ENCODE measurements around the gene DHX34. TPM values are rescaled to one million over a fixed set of nuclear protein-coding genes. Genes with fewer than 3 reads are reported as not detected.
"Not testable (repeated sequence)": the region's sequence is repeated elsewhere in the genome, so short reads cannot be mapped to it uniquely, and the experiment has no call there.

DHX34 gene
- total and polyA plus RNA-seq, 4 experiments from 2014 or later: 1.7 to 27.3 (median 17.0) TPM

DNA sequence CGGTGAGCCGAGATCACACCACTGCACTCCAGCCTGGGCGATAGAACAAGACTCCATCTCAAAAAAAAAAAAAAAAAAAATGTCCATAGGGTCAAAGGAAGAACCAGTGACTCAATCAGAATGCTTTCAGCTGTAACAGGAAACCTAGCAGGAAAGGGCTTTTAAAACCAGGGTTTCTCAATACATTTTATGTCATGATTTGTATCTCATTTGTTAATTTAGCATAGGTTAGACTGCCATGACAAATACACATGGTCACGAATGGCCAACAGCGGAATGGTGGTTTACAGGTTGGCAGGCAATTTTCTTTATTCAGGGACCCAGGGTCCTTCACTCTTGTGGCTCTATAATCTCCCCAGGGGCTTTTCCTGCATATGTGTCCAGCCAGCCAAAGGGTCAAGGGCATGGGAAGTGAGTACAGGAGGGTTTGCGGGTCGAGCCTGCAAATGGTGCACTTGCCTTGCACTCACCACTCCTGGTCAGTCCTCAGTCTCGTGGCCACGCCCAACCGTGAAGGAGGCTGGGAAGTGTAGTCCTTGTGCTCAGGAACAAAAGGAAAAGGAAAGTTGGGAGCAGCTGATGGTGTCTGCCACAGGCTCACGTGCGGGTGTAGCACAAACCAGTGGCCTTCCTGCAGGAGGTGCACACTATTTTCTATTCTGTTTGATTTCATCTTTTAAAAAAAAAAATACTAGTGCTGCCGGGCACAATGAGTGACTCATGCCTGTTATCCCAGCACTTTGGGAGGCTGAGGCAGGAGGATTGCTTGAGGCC, 14.8 kb downstream of the DHX34 start:
- no peak for DNase-seq
- H3K36me3 ChIP-seq (ENCODE audit: insufficient read depth, low read length): peaks cover 48% of the 10 kb centered on the region
- no peaks in the 10 kb centered on the region for H3K9me3 ChIP-seq (ENCODE audit: control insufficient read depth in 1 of 2, low read length in 2 of 2)
- intact Hi-C loops (cut with micrococcal nuclease): no loop called here
- POLR2A ChIA-PET (ENCODE audit: partially characterized antibody): no interaction called here
- H3K27me3 Mint-ChIP-seq: no peaks in the 10 kb centered on the region
- H3K4me1 Mint-ChIP-seq: peaks cover 0 to 5% (median under 1%) of the 10 kb centered on the region in 4 donors
- H3K4me3 ChIP-seq (ENCODE audit: low read length in 2 of 2): no peak overlapping the region
- no peak overlapping the region for H3K4me3 Mint-ChIP-seq
- H3K27ac Mint-ChIP-seq: peak overlapping the region in 2 of 7 donors; percentile 60 to 74
- H3K4me1 ChIP-seq (ENCODE audit: insufficient read depth, low read length): no peaks in the 10 kb centered on the region
- no peak overlapping the region for H3K27ac ChIP-seq (ENCODE audit: low read depth, low read length)
- peaks cover 30 to 59% of the 10 kb centered on the region in 2 donors for H3K36me3 Mint-ChIP-seq
- no peaks in the 10 kb centered on the region for H3K9me3 Mint-ChIP-seq
- CTCF ChIA-PET (ENCODE audit: partially characterized antibody): interaction anchor here (1.0 kb wide), 1 partner anchor 27 kb away, joined by 5 read pairs; no protein-coding TSS in a partner anchor
- no peaks in the 10 kb centered on the region for H3K27me3 ChIP-seq (ENCODE audit: insufficient read depth, low read length)

DNA sequence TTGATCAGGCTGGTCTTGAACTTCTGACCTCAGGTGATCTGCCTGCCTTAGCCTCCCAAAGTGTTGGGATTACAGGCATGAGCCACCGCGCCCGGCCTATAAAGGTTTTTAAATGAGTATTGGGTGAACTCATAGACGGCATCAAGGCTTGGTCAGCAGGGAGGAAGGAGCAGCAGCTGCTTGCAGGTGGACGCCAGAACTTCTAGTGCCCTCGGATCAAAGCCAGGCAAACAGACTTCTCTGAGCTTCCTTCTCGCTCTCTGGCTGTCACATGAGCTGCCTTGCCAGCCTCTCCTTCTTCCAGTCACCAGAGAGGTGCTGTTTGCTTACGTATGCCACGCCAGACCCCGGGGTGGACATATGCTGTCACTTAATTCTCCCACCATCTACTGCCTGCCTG, 16.3 kb downstream of the DHX34 start:
- H3K9me3 Mint-ChIP-seq; H3K27me3 Mint-ChIP-seq; H3K4me3 Mint-ChIP-seq; H3K27ac ChIP-seq (ENCODE audit: low read depth, low read length); H3K27me3 ChIP-seq (ENCODE audit: insufficient read depth, low read length); CTCF ChIA-PET (ENCODE audit: partially characterized antibody); H3K4me3 ChIP-seq (ENCODE audit: low read length in 2 of 2); intact Hi-C loops (cut with micrococcal nuclease); H3K4me1 Mint-ChIP-seq; DNase-seq; POLR2A ChIA-PET (ENCODE audit: partially characterized antibody); H3K9me3 ChIP-seq (ENCODE audit: control insufficient read depth in 1 of 2, low read length in 2 of 2); H3K4me1 ChIP-seq (ENCODE audit: insufficient read depth, low read length): not testable (repeated sequence)
- peaks cover 34 to 62% of the 10 kb centered on the region in 2 donors for H3K36me3 Mint-ChIP-seq
- peak overlapping the region in 1 of 7 donors; percentile 42 for H3K27ac Mint-ChIP-seq
- H3K36me3 ChIP-seq (ENCODE audit: insufficient read depth, low read length): peaks cover 53% of the 10 kb centered on the region

DNA sequence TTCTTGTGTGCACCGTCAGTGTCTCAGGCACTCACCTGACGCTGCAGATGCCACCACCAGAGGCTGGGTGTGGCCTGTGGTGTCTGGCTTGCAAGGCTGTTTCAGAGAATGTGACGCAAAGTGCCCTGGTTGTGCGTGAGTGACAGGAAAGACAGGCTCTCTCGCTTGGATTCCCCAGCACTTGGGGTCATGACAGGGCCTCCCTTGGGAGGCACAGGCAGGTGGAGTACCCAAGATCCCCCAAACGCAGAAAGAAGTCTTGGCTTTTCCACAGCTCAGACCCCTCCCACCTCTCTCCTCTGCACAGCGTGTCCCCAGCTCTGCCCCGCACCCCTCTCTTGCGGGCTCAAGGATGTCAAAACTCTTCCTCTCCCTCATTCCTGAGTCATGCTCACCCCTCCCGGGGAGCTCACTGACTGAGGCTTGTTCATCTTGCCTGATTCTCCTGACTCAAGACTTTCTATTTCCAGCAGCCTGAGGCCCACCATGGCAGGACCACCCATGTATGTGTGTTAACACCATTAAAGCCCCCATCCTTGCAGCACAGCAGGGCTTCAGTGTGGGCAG, 21.0 kb downstream of the DHX34 start:
- no peak for DNase-seq
- Mint-ChIP-seq H3K36me3 (peaks cover 32 to 50% of the 10 kb centered on the region in 2 donors), H3K4me3 (no peak overlapping the region), H3K27ac (no peak overlapping the region), H3K4me1 (peaks cover 0 to 3% (median 0%) of the 10 kb centered on the region in 4 donors), H3K9me3 (no peaks in the 10 kb centered on the region), H3K27me3 (no peaks in the 10 kb centered on the region)
- ChIA-PET CTCF (ENCODE audit: partially characterized antibody) (interaction anchor here (0.9 to 2.0 kb wide), 2 partner anchors 21 kb away, joined by 3 to 5 read pairs; partner anchors contain the start of gene DHX34), POLR2A (ENCODE audit: partially characterized antibody) (no interaction called here)
- intact Hi-C loops (cut with micrococcal nuclease): no loop called here
- H3K4me1 ChIP-seq (ENCODE audit: insufficient read depth, low read length): no peaks in the 10 kb centered on the region
- H3K36me3 ChIP-seq (ENCODE audit: insufficient read depth, low read length): peaks cover 43% of the 10 kb centered on the region
- H3K27me3 ChIP-seq (ENCODE audit: insufficient read depth, low read length): no peaks in the 10 kb centered on the region
- no peak overlapping the region for H3K4me3 ChIP-seq (ENCODE audit: low read length in 2 of 2)
- H3K9me3 ChIP-seq (ENCODE audit: control insufficient read depth in 1 of 2, low read length in 2 of 2): no peaks in the 10 kb centered on the region
- no peak overlapping the region for H3K27ac ChIP-seq (ENCODE audit: low read depth, low read length)

DNA sequence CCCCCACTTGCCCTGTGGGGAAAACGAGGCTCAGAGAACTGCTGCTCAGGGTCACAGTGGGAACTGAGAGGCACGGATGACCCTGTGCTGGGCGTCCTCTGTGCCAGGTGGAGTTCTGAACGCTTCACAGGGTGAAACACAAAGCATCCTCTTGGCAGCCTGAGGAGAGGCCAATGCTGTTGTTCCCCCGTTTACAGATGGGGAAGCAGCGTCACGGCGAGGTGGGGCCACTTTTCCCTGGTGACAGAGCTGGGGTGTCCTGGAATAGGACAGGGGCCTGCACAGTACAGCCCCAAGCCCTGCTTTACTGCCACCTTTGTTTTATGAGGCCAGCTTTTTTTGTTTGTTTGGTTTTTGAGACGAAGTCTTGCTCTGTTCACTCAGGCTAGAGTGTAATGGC, 22.1 kb downstream of the DHX34 start:
- no peaks in the 10 kb centered on the region for H3K27me3 ChIP-seq (ENCODE audit: insufficient read depth, low read length)
- intact Hi-C loops (cut with micrococcal nuclease): no loop called here
- ChIA-PET POLR2A (ENCODE audit: partially characterized antibody) (no interaction called here), CTCF (ENCODE audit: partially characterized antibody) (no interaction called here)
- H3K4me3 ChIP-seq (ENCODE audit: low read length in 2 of 2): no peak overlapping the region
- H3K27me3 Mint-ChIP-seq: no peaks in the 10 kb centered on the region
- no peak for DNase-seq
- H3K27ac Mint-ChIP-seq: no peak overlapping the region
- no peaks in the 10 kb centered on the region for H3K9me3 Mint-ChIP-seq
- no peaks in the 10 kb centered on the region for H3K9me3 ChIP-seq (ENCODE audit: control insufficient read depth in 1 of 2, low read length in 2 of 2)
- H3K27ac ChIP-seq (ENCODE audit: low read depth, low read length): no peak overlapping the region
- peaks cover 0 to 2% (median 0%) of the 10 kb centered on the region in 4 donors for H3K4me1 Mint-ChIP-seq
- H3K36me3 ChIP-seq (ENCODE audit: insufficient read depth, low read length): peaks cover 51% of the 10 kb centered on the region
- no peak overlapping the region for H3K4me3 Mint-ChIP-seq
- H3K36me3 Mint-ChIP-seq: peaks cover 31 to 49% of the 10 kb centered on the region in 2 donors
- no peaks in the 10 kb centered on the region for H3K4me1 ChIP-seq (ENCODE audit: insufficient read depth, low read length)

DNA sequence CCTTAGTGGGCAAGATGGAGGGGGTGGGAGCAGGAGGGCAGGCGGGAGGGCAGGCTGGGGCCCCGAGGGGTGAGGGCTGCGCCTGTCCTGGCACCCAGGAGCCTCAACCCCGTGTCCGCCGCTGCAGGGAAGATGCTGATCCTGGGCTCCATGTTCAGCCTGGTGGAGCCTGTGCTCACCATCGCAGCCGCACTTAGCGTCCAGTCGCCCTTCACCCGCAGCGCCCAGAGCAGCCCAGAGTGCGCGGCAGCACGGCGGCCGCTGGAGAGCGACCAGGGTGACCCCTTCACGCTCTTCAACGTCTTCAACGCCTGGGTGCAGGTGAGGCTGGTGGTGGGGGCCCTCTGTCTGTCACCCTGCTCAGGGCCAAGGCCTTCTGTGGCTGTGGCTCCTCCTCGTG, 23.5 kb downstream of the DHX34 start:
- Histone ChIP-seq H3K27me3 (ENCODE audit: insufficient read depth, low read length) (no peaks in the 10 kb centered on the region), H3K9me3 (ENCODE audit: control insufficient read depth in 1 of 2, low read length in 2 of 2) (no peaks in the 10 kb centered on the region), H3K36me3 (ENCODE audit: insufficient read depth, low read length) (peaks cover 57% of the 10 kb centered on the region), H3K4me1 (ENCODE audit: insufficient read depth, low read length) (no peaks in the 10 kb centered on the region), H3K4me3 (ENCODE audit: low read length in 2 of 2) (no peak overlapping the region), H3K27ac (ENCODE audit: low read depth, low read length) (no peak overlapping the region)
- Mint-ChIP-seq H3K4me1 (peaks cover 0 to 2% (median 0%) of the 10 kb centered on the region in 4 donors), H3K27ac (peak overlapping the region in 1 of 7 donors; percentile 70), H3K4me3 (no peak overlapping the region), H3K27me3 (no peaks in the 10 kb centered on the region), H3K9me3 (no peaks in the 10 kb centered on the region), H3K36me3 (peaks cover 31 to 47% of the 10 kb centered on the region in 2 donors)
- intact Hi-C loops (cut with micrococcal nuclease): no loop called here
- DNase-seq: no peak
- CTCF ChIA-PET (ENCODE audit: partially characterized antibody): no interaction called here
- POLR2A ChIA-PET (ENCODE audit: partially characterized antibody): no interaction called here

DNA sequence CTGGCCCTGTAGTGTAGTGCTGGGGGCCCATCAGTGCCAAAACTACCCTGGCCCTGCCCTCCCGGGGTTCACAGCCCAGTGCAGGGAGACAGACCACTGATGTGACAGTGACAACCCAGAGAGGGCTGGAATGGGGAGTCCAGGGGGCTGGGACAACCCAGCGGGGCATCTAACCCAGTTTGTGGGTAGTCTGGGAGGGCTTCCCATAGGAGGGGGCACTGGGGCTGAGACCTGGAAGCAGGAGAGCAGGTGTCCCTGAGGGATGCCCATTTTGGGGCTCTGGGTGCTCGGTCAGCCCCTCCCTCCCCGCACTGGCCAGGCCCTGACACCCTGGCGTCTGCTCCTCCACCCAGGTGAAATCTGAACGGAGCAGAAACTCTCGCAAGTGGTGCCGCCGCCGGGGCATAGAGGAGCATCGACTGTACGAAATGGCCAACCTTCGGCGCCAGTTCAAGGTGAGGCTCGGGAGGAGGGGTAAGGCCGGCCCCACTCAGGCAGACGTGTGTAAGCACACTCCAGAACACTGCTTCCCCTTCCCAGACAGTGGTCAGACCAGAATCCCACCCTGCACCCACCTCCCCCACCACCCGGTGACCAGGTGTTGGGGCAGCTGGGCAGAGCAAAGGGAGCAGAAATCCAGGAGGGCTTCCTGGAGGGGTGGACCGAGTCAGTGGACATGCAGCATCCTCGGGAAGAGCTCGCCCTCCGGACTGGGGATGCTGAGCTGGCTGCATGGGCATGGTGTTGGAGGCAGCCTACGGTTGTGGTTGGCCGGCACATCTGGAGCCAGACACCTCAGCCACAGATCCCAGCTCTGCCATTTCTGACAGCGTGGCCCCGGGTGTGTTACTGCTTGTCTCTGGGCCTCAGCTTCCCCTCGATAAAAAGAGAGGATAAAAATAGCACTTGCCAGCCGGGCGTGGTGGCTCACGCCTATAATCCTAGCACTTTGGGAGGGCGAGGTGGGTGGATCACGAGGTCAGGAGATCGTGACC, 24.4 kb downstream of the DHX34 start:
- no peaks in the 10 kb centered on the region for H3K27me3 Mint-ChIP-seq
- peaks cover 0 to 2% (median 0%) of the 10 kb centered on the region in 4 donors for H3K4me1 Mint-ChIP-seq
- Histone ChIP-seq H3K27me3 (ENCODE audit: insufficient read depth, low read length) (no peaks in the 10 kb centered on the region), H3K4me1 (ENCODE audit: insufficient read depth, low read length) (no peaks in the 10 kb centered on the region), H3K9me3 (ENCODE audit: control insufficient read depth in 1 of 2, low read length in 2 of 2) (no peaks in the 10 kb centered on the region), H3K36me3 (ENCODE audit: insufficient read depth, low read length) (peaks cover 57% of the 10 kb centered on the region), H3K4me3 (ENCODE audit: low read length in 2 of 2) (no peak overlapping the region), H3K27ac (ENCODE audit: low read depth, low read length) (no peak overlapping the region)
- H3K27ac Mint-ChIP-seq: no peak overlapping the region
- no peaks in the 10 kb centered on the region for H3K9me3 Mint-ChIP-seq
- no peak for DNase-seq
- POLR2A ChIA-PET (ENCODE audit: partially characterized antibody): no interaction called here
- H3K36me3 Mint-ChIP-seq: peaks cover 33 to 49% of the 10 kb centered on the region in 2 donors
- H3K4me3 Mint-ChIP-seq: no peak overlapping the region
- intact Hi-C loops (cut with micrococcal nuclease): no loop called here
- CTCF ChIA-PET (ENCODE audit: partially characterized antibody): interaction anchor here (0.6 to 1.8 kb wide), 3 partner anchors 18 to 266 kb away, joined by 3 to 7 read pairs (median 3); no protein-coding TSS in a partner anchor
